CD4-positive, alpha-beta T cell (primary cell): ENCODE results near the gene DRG1. TPM values are rescaled to one million over a fixed set of nuclear protein-coding genes. Genes with fewer than 3 reads are reported as not detected.

Experiments
- ATAC-seq: fragments of 200-7000 bp; cut with Tn5 transposase; one replicate; pipeline ENCODE4 v1.10.0; 2022; ENCODE audit warnings: mild to moderate bottlenecking; ENCODE audit not compliant: poor library complexity
- CTCF ChIA-PET: fragments of 350-600 bp; sonication (Branson Sonifier 250); formaldehyde crosslinking; loops from one replicate; lab custom pipeline; 2021; ENCODE audit warnings: antibody characterized with exemption, inconsistent platforms; lab: Charles Lee
- POLR2A ChIA-PET: fragments of 350-600 bp; sonication (Branson Sonifier 250); formaldehyde crosslinking; loops from one replicate; lab custom pipeline; 2021; ENCODE audit warnings: antibody characterized with exemption, inconsistent platforms; lab: Charles Lee
- DNase-seq, 14 experiments: peaks; one replicate each; pipeline ENCODE4 v3.0.0-alpha.2; 2013 to 2020; ENCODE audit warnings: mixed read lengths in 2 of 14
- H3K27ac ChIP-seq, 2 donors: one replicate each; pipeline versions ENCODE4 v1.5.1 to v1.7.0; 2013; ENCODE audit warnings: low read length in 2 of 2, low read depth in 1 of 2, mild to moderate bottlenecking in 1 of 2
- H3K27me3 ChIP-seq, 2 experiments: 1 replicate in 1 of 2; 2 replicates in 1 of 2; pipeline versions ENCODE4 v1.6.1 to v1.7.0; 2013; ENCODE audit warnings: low read length in 2 of 2, control low read depth in 1 of 2, mild to moderate bottlenecking in 1 of 2, moderate library complexity in 1 of 2; ENCODE audit not compliant: insufficient read depth in 2 of 2, control insufficient read depth in 1 of 2
- H3K36me3 ChIP-seq: one replicate; pipeline ENCODE4 v1.6.1; 2013; ENCODE audit warnings: low read length, control low read depth; ENCODE audit not compliant: insufficient read depth
- H3K4me1 ChIP-seq: one replicate; pipeline ENCODE4 v1.6.1; 2013; ENCODE audit warnings: low read length, control low read depth; ENCODE audit not compliant: insufficient read depth
- H3K4me3 ChIP-seq: one replicate; pipeline ENCODE4 v1.5.1; 2013; ENCODE audit warnings: mild to moderate bottlenecking, low read length, moderate library complexity
- H3K9me3 ChIP-seq, 2 experiments: 1 replicate in 1 of 2; 2 replicates in 1 of 2; pipeline versions ENCODE4 v1.6.1 to v1.7.0; 2013; ENCODE audit warnings: low read length in 2 of 2, mild to moderate bottlenecking in 2 of 2, control low read depth in 1 of 2, moderate library complexity in 1 of 2; ENCODE audit not compliant: control insufficient read depth in 1 of 2, insufficient read depth in 1 of 2
- H3K27ac Mint-ChIP-seq: one replicate; pipeline ENCODE4 v1.8.0; 2020; ENCODE audit warnings: mixed read lengths
- H3K27me3 Mint-ChIP-seq: one replicate; pipeline ENCODE4 v1.8.0; 2021; ENCODE audit warnings: mixed read lengths
- H3K36me3 Mint-ChIP-seq: one replicate; pipeline ENCODE4 v1.8.0; 2021; ENCODE audit warnings: low read depth, mixed read lengths
- H3K4me1 Mint-ChIP-seq: one replicate; pipeline ENCODE4 v1.8.0; 2021; ENCODE audit warnings: low read depth, mixed read lengths
- H3K4me3 Mint-ChIP-seq: one replicate; pipeline ENCODE4 v1.8.0; 2020; ENCODE audit warnings: mild to moderate bottlenecking, mixed read lengths
- H3K9me3 Mint-ChIP-seq: one replicate; pipeline ENCODE4 v1.8.0; 2020; ENCODE audit warnings: mixed read lengths
- intact Hi-C, 2 experiments: fragments of 100-400 bp; cut with DNase I in 1 of 2; cut with micrococcal nuclease in 1 of 2; formaldehyde crosslinking; loops; one replicate each; pipeline versions ENCODE4 v1.15.1 to v1.9.0; 2023 to 2025; cut with DNase I, micrococcal nuclease
- total RNA-seq, 174 experiments: library from RNA in 2 of 174; stranded (reverse) in 2 of 174; gene quantifications; one replicate each; pipeline ENCODE4 v1.2.3 and lab custom pipeline; 2021 to 2026
- TF ChIP-seq, protein P1 (sequence below): fragments of 200-600 bp; IDR thresholded peaks from one replicate; pipeline ENCODE4 v1.8.0; 2022; ENCODE audit warnings: antibody characterized with exemption, mild to moderate bottlenecking

The DRG1 gene
- total RNA-seq, 2 experiments from 2014 or later = 57.3 to 72.8 TPM

DNA sequence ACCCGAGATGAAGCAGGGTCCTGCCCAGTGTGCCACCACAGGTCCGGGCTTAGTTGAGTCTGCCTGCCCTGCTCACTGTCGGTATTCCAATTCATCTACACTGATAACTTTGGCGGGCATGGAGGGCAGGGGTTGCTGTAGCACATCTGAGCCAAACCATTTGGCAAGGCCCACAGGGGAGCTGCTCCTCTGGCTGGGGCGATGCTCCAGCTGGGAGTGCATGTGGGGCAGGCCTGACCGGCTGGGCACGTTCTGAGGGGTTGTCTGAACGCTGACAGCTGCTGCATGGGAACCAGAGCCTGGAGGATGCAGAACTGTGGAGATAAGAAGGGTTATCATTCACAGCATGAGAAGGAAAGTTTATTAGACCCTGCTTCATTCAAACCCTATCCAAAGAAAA is 40.4 kb downstream of the DRG1 start:
- ATAC-seq (no peak), DNase-seq (no peak)
- no peaks in the 10 kb centered on the region for H3K27me3 ChIP-seq
- H3K4me3 ChIP-seq = no peak overlapping the region
- TF ChIP-seq, protein P1, sequence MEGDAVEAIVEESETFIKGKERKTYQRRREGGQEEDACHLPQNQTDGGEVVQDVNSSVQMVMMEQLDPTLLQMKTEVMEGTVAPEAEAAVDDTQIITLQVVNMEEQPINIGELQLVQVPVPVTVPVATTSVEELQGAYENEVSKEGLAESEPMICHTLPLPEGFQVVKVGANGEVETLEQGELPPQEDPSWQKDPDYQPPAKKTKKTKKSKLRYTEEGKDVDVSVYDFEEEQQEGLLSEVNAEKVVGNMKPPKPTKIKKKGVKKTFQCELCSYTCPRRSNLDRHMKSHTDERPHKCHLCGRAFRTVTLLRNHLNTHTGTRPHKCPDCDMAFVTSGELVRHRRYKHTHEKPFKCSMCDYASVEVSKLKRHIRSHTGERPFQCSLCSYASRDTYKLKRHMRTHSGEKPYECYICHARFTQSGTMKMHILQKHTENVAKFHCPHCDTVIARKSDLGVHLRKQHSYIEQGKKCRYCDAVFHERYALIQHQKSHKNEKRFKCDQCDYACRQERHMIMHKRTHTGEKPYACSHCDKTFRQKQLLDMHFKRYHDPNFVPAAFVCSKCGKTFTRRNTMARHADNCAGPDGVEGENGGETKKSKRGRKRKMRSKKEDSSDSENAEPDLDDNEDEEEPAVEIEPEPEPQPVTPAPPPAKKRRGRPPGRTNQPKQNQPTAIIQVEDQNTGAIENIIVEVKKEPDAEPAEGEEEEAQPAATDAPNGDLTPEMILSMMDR = no peak
- Mint-ChIP-seq H3K4me1 (no peaks in the 10 kb centered on the region), H3K27me3 (no peaks in the 10 kb centered on the region), H3K9me3 (no peaks in the 10 kb centered on the region), H3K27ac (peak overlapping the region; percentile 36), H3K36me3 (peaks cover 99% of the 10 kb centered on the region), H3K4me3 (no peak overlapping the region)
- no peaks in the 10 kb centered on the region for H3K4me1 ChIP-seq
- H3K36me3 ChIP-seq = peaks cover 90% of the 10 kb centered on the region
- H3K9me3 ChIP-seq = no peaks in the 10 kb centered on the region
- no peak overlapping the region for H3K27ac ChIP-seq
- ChIA-PET CTCF (no interaction called here), POLR2A (interaction anchor here (0.8 to 1.2 kb wide), 2 partner anchors 222 to 470 kb away, joined by 3 to 4 read pairs; partner anchors contain the start of genes PISD and TUG1)
- intact Hi-C loops = no loop called here

DNA sequence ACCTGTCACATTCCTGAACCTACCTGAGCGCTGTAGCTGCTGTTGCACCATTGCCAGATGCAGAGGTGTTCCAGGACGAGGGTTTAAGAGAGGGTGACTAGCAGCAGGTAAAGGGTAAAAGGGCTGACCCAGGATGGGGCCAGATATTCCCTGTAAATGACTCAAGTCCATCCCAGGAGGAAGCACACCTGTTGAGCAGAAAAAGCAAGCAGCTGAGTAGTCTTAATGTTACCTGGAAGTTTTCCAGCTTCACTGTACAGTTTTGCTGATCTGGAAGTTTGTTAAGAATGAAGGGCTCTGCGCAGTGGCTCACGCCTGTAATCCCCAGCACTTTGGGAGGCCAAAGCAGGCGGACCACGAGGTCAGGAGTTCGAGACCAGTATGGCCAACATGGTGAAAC is 41.3 kb downstream of the DRG1 start:
- Histone ChIP-seq H3K27me3 (no peaks in the 10 kb centered on the region), H3K4me1 (no peaks in the 10 kb centered on the region), H3K36me3 (peaks cover 88% of the 10 kb centered on the region), H3K9me3 (no peaks in the 10 kb centered on the region), H3K4me3 (no peak overlapping the region), H3K27ac (no peak overlapping the region)
- ATAC-seq = no peak
- Mint-ChIP-seq H3K36me3 (peaks cover 98% of the 10 kb centered on the region), H3K4me3 (no peak overlapping the region), H3K4me1 (no peaks in the 10 kb centered on the region), H3K27me3 (no peaks in the 10 kb centered on the region), H3K27ac (no peak overlapping the region), H3K9me3 (no peaks in the 10 kb centered on the region)
- DNase-seq = no peak
- TF ChIP-seq, protein P1 = no peak
- intact Hi-C loops = no loop called here
- POLR2A ChIA-PET = no interaction called here
- CTCF ChIA-PET = no interaction called here

DNA sequence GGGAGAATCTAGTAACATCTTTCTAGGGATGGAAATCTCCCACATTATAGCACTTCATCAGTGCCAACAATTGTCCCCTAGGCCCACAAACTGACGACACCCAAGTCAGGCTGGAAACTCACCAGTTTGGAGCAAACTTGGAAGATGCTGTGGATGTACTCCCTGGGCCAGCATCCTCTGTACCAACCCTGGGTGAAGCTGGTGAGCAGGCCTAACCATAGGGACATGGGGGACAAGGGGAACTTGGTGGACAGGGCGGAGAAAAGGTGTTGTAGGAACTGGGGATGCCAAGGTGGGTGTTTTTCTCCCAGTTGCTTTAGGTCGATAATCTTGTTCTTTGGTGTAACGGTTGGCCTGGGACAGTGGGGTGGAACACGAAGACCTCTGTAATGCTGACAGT is 42.2 kb downstream of the DRG1 start:
- no peak overlapping the region for H3K27ac ChIP-seq

More for the DNA sequence above, 42.2 kb downstream of the DRG1 start:
- H3K9me3 Mint-ChIP-seq = no peaks in the 10 kb centered on the region
- intact Hi-C loops = no loop called here
- peaks cover 85% of the 10 kb centered on the region for H3K36me3 ChIP-seq
- no peak overlapping the region for H3K27ac Mint-ChIP-seq
- ChIA-PET CTCF (no interaction called here), POLR2A (no interaction called here)
- H3K4me3 Mint-ChIP-seq = no peak overlapping the region
- H3K27me3 ChIP-seq = no peaks in the 10 kb centered on the region
- no peak for DNase-seq
- ATAC-seq = no peak
- no peaks in the 10 kb centered on the region for H3K4me1 ChIP-seq
- TF ChIP-seq, protein P1 = no peak
- no peaks in the 10 kb centered on the region for H3K9me3 ChIP-seq
- no peak overlapping the region for H3K4me3 ChIP-seq
- no peaks in the 10 kb centered on the region for H3K4me1 Mint-ChIP-seq
- H3K27me3 Mint-ChIP-seq = no peaks in the 10 kb centered on the region
- peaks cover 89% of the 10 kb centered on the region for H3K36me3 Mint-ChIP-seq
